HEK293T (cell line): ENCODE measurements around the gene SOAT2.

ENCODE experiments used
- BHLHE40 ChIP-seq: fragments of 450-650 bp; IDR thresholded peaks from 2 replicates; pipeline ENCODE4 v1.6.1; 2016; ENCODE audit warnings: mild to moderate bottlenecking, moderate library complexity, borderline replicate concordance
- CTBP1 ChIP-seq: fragments of 450-650 bp; IDR thresholded peaks from 2 replicates; pipeline ENCODE4 v1.6.1; 2016; ENCODE audit warnings: borderline replicate concordance
- ELF4 ChIP-seq: fragments of 450-650 bp; IDR thresholded peaks from 2 replicates; pipeline ENCODE4 v1.6.1; 2017; ENCODE audit warnings: antibody characterized with exemption
- FOXK2 ChIP-seq: fragments of 450-650 bp; IDR thresholded peaks from 2 replicates; pipeline ENCODE4 v1.6.1; 2016; ENCODE audit warnings: mild to moderate bottlenecking
- SP1 ChIP-seq: fragments of 450-650 bp; IDR thresholded peaks from 2 replicates; pipeline ENCODE4 v1.6.1; 2017
- SUZ12 ChIP-seq: fragments of 450-650 bp; IDR thresholded peaks from 2 replicates; pipeline ENCODE4 v1.6.1; 2016; ENCODE audit warnings: mild to moderate bottlenecking
- TARDBP ChIP-seq: fragments of 450-650 bp; IDR thresholded peaks from 2 replicates; pipeline ENCODE4 v1.6.1; 2016
- TF ChIP-seq, protein P1 (sequence below): fragments of 450-650 bp; IDR thresholded peaks from 2 replicates; pipeline ENCODE4 v1.6.1; 2016

DNA sequence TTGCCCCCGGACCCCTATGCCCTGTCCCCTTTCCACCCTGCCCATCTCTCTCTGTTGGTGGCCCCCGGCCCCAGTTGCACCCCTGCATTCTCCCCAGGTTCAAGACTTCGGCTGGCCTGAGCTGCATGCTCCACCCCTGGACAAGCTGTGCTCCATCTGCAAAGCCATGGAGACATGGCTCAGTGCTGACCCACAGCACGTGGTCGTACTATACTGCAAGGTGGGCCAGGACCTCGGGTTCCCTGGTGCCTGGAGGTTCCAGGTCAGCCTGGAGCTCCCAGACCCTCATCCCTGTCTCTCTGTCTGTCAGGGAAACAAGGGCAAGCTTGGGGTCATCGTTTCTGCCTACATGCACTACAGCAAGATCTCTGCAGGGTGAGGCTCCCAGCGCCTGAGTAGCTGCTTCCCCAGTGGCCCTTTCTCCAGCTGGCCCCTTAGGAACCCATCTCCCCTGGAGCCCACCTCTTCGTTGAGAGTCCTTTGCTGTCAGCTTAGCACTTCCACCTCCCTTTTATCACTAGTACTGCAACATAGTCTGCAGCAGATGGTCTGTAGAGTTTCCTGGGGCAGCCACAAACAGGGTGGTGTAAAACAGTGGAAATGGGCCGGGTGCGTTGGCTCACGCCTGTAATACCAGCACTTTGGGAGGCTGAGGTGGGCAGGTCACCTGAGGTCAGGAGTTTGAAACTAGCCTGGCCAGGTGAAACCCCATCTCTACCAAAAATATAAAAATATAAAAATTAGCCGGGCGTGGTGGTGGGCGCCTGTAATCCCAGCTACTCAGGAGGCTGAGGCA lies 47.6 kb upstream of the SOAT2 start:
- TF ChIP-seq TARDBP: no peak
- no peak for TF ChIP-seq CTBP1
- TF ChIP-seq BHLHE40: no peak
- no peak for TF ChIP-seq FOXK2
- TF ChIP-seq, protein P1, sequence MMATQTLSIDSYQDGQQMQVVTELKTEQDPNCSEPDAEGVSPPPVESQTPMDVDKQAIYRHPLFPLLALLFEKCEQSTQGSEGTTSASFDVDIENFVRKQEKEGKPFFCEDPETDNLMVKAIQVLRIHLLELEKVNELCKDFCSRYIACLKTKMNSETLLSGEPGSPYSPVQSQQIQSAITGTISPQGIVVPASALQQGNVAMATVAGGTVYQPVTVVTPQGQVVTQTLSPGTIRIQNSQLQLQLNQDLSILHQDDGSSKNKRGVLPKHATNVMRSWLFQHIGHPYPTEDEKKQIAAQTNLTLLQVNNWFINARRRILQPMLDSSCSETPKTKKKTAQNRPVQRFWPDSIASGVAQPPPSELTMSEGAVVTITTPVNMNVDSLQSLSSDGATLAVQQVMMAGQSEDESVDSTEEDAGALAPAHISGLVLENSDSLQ: no peak
- no peak for TF ChIP-seq SUZ12
- TF ChIP-seq SP1: no peak
- no peak for TF ChIP-seq ELF4
